HG03457 (cell line): ENCODE measurements around the gene BRD4.

Experiments used
- ATAC-seq: cut with Tn5 transposase; IDR thresholded peaks from one replicate; pipeline ENCODE4 v1.9.1; 2021; ENCODE audit warnings: moderate number of reproducible peaks; ENCODE audit not compliant: unreplicated experiment

Gene BRD4

GRCh38 chr19:15291548-15292021 lies 40.8 kb downstream of the BRD4 start:
- ATAC-seq: no peak

GRCh38 chr19:15291089-15291488 lies 41.2 kb downstream of the BRD4 start:
- no peak for ATAC-seq

- no peak for ATAC-seq
Measured at GRCh38 chr19:15290166-15290565, 42.2 kb downstream of the BRD4 start.

- no peak for ATAC-seq
Measured at GRCh38 chr19:15289673-15290072, 42.7 kb downstream of the BRD4 start.

- no peak for ATAC-seq
Measured at GRCh38 chr19:15288146-15288963, 44.0 kb downstream of the BRD4 start.

GRCh38 chr19:15287496-15287895 lies 44.8 kb downstream of the BRD4 start:
- no peak for ATAC-seq

GRCh38 chr19:15286688-15287365 lies 45.5 kb downstream of the BRD4 start:
- no peak for ATAC-seq

- ATAC-seq: no peak
Measured at GRCh38 chr19:15285896-15286591, 46.3 kb downstream of the BRD4 start.

- ATAC-seq: no peak
Measured at GRCh38 chr19:15284896-15285295, 47.4 kb downstream of the BRD4 start.

GRCh38 chr19:15284091-15284490 lies 48.2 kb downstream of the BRD4 start:
- no peak for ATAC-seq

GRCh38 chr19:15283141-15283883 lies 49.0 kb downstream of the BRD4 start:
- no peak for ATAC-seq

GRCh38 chr19:15282311-15282705 lies 50.0 kb downstream of the BRD4 start:
- ATAC-seq: no peak

- ATAC-seq: no peak
Measured at GRCh38 chr19:15280915-15281683, 51.2 kb downstream of the BRD4 start.

- no peak for ATAC-seq
Measured at GRCh38 chr19:15280048-15280725, 52.2 kb downstream of the BRD4 start.

GRCh38 chr19:15279326-15279904 lies 52.9 kb downstream of the BRD4 start:
- no peak for ATAC-seq

- no peak for ATAC-seq
Measured at GRCh38 chr19:15276620-15277215, 55.6 kb downstream of the BRD4 start.

GRCh38 chr19:15274477-15274876 lies 57.9 kb downstream of the BRD4 start:
- ATAC-seq: no peak

GRCh38 chr19:15269806-15270205 lies 62.5 kb downstream of the BRD4 start:
- ATAC-seq: no peak

- ATAC-seq: no peak
Measured at GRCh38 chr19:15268928-15269253, 63.4 kb downstream of the BRD4 start.
